HG02885 (cell line): Measurements from ENCODE around the gene EPHX1.
"Not testable (repeated sequence)": the region's sequence is repeated elsewhere in the genome, so short reads cannot be mapped to it uniquely, and the experiment has no call there.

Source experiments
- ATAC-seq: cut with Tn5 transposase; IDR thresholded peaks from one replicate; pipeline ENCODE4 v1.9.1; 2021; ENCODE audit warnings: mild to moderate bottlenecking; ENCODE audit not compliant: unreplicated experiment, poor library complexity

EPHX1 gene

DNA sequence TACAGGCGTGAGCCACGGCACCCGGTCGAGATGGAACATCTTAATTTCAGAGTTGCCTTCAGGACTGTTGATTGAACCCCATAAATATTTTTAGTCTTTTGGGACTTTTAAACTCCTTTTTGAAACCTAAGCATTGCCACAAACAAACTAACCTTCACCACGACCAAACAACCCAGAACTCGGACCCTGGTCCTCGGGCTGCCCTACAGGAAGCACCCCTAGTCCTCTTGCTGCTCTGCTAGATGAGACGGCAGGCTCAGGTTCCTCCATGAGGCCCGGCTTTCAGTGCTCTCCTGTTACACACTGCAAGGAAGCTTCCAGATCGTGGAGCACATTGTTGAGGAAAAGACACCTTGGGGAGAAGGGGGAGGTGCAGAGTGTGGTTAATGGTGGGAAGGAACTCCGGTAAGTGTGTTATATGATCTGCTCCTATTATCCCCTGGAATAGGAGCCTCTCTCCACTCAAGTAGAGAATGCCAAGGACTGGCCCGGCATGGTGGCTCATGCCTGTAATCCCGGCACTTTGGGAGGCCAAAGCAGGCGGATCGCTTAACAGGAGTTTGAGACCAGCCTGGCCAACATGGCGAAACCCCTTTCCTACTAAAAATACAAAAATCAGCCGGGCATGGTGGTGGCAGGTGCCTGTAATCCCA is 5.7 kb downstream of the EPHX1 start:
- no peak for ATAC-seq

DNA sequence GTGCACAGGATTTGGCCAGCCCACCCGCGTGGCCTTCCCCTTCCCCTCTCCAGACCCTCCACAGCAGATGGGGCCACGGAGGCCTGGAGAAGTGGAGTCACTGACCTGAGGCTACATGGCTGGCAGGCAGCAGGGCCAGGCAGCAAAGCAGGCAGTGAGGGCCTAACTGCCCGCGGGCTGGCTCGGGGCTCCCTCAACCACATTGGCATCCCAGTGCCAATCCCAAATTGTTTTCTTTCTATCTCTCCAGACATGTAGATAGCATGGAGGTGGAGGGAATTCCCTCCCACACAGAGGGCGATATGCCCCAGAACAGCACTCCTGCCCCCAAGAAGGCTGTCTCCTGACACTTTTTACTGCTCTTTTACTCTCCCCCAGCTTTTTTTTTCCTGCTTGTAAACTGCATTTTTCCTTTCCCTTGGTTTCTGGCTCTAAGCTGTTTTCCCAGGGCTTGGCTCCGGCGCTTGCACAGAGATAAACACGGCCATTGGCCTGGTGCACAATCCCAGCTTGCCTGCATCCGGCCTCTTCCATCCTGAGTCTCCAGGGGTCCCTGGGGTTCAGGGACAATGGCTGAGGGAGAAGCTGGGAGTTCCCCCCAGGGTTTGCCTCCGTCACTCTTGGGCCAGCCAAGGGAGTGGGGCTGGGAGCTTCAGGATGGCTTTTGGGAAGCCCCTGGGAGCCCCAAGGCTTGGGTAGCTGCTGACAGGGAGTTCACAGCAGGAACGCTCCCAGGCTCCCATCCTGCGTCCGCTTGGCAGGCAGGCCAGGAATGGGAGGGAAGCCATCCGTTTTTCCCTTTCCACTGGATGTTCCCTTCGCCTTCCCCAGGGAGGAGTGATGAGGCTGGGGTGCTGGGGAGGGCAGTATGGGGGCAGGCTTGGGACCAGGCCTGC is 7.0 kb downstream of the EPHX1 start:
- ATAC-seq: no peak

DNA sequence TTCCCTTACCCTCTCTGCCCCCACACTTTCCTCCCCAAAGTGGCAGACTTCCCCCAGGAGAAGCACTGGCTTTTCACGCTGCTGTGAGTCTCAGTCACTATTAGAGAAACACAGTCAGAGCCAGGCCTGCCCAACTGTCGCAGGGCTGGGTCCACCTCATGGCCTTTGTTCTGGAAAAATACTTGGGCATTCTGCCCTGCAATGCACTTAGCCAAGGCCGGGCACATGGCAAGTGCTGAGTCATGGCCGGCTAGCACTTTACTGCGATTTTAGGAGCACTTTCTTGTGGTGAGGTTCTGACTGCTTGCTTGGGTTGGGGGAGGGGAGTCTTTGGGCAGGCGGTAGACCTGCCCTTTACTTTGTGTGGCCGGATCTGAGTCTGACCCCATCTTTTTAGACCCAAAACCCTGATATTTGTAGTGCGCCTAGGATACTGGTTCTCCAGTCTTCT is 7.7 kb downstream of the EPHX1 start:
- no peak for ATAC-seq

DNA sequence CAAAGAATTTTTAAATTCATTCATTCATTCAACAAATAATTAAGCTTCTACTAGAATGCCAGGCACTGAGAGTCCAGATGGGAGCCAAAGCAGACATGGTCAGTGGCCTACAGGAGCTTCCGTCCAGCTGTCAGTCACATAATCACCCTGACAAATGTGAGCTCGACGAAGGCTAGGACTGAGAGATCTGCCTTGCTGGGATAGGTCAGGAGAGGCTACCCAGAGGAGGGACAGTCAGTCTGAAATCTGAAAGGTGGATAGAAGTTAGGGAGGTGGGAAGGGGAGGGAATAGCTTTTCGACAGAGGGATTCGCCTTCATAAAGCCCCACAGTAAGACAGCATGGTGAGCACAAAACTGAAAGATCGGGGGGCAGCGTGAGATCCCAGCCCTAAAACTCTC is 8.3 kb downstream of the EPHX1 start:
- ATAC-seq: no peak

DNA sequence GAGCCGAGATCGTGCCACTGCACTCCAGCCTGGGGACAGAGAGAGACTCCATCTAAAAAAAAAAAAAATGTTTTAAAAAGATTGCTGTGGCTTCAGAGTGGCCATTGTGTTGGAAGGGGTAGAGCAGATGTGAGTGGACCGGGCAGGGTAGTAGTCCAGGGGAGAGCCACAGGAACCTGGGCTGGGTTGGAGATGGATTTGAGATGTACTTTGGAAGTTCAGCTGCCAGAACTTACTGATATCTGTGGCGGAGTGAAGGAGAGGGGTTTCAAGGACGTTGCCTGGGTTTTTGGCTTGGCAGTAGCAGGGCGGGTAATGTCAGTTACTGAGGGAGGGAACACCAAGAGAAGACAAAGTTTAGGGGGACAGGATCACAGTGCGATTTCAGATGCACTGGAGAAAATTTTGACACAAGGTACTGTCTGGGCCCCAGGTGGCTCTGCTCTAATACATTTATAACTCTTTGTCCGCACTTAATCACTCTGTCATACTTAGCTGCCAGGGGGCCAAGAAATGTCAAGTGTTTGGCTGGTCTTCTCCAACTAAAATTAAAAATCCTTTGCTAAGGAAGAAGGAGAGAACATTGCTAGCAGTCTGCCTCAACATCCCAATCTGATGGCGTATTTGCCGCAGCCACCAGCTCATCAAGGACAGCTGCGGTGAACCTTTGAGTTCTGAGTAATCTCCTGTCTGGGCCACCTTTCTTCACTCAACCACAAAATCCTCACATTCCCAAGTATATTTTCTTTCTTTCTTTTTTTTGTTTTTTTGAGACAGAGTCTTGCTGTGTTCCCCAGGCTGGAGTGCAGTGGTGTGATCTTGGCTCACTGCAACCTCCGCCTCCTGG is 9.6 kb downstream of the EPHX1 start:
- no peak for ATAC-seq

DNA sequence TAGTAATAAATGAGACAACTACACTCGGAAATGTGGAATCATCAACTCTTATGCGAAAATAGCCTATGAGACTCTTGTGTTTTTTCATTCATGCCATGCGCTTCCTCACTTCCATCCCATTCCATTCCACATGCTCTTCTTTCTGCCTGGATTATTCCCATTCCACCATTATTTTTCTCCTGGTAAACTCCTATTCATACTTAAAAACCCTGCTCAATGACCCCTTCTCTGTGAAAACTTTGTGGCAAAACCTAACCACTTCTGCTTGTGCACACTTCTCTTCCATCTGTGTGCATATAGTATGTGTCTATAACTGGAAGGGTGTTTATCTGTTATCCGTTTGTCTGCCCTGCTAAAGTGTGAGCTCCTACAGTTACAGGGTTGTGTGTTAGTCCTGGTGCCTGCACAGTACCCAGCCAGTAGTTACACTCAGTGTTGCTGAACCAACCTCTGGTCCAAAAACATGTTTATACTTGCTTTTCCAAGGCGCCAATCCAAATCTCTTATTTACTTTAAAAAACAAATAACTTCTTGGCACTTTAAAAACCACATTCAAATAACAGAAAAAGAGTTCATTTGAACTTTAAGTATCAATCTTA is 10.7 kb downstream of the EPHX1 start:
- no peak for ATAC-seq

DNA sequence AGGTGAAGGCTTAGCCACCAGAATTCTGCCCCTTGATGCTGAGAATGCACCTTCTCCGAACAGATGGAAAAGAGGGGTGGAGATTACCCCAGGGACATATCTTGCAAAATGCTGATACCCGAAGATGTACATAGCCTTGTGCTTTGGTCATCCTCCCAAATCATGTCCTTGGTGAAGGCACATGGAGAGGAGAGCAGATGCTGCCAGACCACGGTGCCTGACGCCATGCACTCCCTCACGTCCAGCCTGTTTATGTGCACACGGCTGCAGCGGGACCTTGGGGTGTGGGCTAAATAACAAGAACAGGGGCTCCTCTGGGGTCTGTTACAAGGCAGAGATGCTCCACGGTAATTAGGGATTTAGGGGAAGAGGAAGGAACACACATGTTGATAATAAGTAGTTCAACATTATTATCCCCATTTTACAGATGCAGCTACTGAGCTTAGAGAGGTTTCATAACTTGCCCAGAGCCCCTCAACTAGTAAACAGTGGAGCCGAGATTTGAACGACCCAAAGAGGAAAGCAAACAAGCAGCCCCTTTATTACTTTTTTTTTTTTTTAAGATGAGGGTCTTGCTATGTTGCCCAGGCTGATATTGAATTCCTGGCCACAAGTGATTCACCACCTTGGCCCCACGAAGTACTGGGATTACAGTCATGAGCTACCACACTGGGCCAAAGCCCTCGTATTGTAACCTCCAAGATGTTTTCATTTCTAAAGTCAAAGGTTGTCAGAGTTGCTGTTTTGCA is 12.9 kb downstream of the EPHX1 start:
- ATAC-seq: no peak

DNA sequence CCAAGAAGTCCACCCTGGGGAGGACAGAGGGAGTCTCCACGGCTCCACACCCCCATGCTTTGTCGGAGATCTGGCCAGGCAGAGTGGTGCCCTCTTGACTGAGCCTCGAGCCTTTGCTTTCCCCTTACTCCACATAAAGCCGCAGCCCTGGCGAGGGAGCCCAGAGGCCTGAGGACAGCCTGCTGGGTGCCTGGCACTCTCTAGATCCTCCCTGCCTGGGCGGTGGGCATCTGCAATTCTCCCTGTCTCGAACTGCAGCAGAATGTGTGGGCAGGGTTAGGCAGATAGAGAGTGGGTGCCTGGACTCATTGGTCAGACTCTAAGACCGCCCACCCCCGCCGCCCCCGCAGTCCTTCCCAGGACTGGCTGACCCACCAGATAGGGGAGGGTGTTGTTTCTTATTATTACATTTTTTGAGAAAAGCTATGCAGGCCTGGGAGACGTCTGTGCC is 13.9 kb downstream of the EPHX1 start:
- no peak for ATAC-seq

DNA sequence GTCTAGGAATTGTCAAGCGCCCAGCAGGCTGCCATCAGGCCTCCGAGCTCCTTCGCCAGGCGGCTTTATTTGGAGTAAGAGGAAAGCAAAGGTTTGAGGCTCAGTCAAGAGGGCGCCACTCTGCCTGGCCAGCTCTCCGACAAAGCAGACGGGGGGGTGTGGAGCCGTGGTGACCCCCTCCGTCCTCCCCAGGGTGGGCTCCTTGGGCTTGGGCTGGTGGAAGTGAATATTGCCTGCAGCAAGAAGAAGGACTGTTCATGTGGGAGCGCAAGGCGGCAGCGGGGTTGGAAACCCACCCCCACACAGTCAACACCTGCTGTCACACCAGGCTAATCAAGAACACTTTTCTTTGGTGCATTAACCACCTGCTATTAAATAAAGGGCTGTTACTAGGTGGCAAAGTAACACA is 14.6 kb downstream of the EPHX1 start:
- no peak for ATAC-seq

DNA sequence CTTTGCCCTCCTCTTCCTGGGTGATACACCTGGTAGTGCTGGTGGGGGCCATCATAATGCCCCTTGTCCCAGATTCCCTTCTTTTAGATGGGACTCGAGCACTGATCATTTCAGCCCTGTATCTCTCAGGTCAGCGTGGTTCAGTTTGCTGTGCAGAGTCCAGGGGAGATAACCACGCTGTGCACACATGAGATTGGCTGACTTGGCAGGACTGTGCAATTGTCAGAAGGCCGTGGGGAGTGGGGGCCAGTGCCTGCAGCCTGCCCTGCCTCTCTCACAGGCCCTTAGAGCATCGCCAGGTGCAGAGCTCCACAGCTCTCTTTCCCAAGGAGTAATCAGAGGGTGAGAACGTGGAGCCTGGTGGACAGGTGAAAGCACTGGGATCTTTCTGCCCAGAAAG is 15.2 kb downstream of the EPHX1 start:
- no peak for ATAC-seq

DNA sequence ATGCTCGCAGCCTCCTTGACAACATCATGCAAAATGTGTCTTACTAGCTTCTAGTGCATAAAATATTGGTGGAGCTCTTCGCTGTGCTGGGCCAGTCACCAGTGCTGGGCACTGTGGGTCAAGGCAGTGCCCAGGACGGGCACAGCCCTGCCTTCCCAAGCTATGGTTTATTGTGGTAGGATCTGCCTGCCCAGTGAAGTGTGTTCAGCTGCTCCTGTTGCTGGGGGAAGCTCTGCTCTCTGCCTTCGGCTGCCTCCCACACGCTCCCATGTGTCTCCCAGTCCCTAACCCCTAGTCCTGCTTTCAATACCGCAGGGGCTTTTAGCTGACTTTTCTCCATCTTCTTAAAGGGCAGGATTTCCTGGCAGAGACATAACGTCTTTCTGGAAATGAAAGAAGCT is 15.7 kb downstream of the EPHX1 start:
- ATAC-seq: no peak

DNA sequence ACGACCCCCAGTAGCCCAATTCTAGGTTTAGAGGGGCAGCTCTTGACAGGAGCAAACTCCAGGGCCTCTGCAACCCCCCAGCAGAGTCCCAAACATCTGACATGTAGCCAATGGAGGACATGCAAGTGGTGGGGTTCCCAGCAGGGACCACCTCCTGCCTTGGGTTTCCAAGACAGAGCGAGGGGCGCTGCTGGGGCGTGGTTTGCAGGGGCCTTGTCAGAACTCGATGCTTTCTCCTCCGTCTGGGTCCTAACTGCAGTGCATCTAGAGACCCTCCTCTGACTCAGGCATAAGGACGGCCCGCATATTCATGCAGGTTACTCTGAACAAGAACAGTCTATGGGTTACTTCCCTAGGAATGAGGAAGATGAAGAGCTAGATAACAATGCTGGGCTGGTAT is 17.2 kb downstream of the EPHX1 start:
- ATAC-seq: no peak

DNA sequence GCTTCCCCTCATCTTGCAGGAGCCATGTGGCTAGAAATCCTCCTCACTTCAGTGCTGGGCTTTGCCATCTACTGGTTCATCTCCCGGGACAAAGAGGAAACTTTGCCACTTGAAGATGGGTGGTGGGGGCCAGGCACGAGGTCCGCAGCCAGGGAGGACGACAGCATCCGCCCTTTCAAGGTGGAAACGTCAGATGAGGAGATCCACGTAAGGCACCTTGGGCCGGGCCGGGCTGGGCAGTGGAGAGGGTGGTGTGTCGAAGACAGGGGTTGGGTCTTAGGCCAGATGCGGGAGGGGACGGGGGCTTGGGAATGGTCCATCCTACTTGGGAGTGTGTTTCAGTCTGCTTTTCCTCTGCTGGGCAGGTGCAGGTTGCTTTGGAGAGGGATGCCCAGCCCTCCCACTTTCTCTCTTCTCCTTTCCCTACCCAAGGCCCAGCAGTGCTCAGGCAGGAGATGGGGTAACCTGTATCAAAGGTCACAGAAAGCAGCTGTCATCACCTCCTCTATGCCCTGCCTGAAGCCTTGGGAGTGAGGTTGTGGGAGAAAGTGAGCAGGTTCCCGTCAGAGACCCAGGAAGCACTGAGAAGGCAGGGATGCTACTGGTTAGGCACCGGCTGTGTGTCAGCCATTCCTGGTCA is 18.9 kb downstream of the EPHX1 start:
- ATAC-seq: no peak

DNA sequence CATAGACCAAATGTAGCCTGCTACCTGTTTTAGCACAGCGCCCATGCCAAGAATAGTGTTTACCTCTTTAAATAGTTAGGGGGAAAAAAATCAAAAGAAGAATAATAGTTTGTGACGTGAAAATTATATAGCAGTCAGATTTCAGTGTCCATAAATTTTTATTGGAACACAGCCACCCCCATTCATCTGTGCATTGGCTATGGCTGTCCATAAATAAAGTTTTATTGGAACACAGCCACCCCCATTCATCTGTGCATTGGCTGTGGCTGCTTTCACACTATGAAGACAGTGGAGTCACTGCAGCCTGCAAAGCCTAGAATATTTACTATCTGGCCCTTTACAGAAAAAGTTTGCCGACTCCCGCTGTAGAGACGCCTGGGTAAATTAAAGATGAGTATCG is 20.9 kb downstream of the EPHX1 start:
- no peak for ATAC-seq

DNA sequence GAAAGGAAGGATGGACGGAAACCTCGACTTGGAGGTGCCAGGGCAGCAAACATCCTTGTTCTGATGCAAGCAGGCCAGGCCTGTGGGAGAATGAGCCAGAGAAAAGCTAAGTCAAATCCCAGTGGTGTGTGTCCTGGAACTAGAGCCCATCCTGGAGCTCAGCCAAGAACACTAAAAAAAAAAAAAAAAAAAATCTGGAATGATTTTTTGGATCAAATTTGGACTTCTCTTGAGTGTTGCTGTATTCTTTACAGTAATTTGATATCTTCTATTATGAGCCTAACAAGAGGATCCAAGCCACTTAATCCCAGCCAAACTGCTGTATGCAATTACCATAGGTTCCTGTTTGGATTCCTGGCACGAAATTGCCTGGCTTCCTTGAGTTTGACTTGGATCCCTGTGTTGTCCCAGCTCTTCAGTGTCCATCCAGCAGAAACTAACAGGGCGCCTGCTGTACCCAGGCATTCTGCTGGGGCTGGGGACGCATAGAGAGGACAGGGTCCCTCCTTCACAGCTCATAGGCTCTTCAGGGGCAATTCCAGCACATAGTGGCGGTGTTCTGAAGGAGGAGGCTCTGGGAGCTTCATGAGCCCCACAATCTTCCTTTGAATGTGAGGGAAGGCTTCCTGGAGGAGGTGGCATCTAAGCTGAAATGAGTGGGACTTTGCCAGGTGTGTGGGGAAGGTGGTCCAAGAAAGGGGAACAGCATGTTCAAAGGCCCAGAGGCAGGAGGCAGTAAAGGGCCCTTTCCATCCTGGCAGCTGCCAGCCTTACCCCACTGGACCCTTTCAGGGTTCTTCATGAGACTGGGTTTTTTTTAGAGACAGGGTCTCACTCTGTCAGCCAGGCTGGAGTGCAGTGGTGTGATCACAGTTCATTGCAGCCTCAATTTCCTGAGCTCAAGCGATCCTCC is 24.7 kb downstream of the EPHX1 start:
- no peak for ATAC-seq

DNA sequence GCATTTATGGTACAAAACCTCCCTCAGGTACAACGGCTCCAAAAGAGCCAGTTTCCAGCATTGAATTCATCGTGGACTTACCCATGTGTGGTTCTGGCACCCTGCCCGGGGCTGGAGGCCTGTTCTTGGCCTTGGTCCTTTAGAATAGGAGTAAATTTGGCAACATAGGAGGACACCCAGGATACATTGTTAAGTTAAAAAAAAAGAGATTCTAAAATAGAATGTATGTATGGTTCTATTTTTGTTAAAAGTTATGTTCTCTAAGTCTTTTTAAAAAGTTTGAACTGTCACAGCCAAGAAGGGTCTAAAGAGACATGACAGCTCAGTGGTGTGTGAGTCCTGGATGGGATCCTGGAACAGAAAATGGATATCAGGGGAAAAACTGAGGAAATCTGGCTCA is 25.9 kb downstream of the EPHX1 start:
- ATAC-seq: no peak

DNA sequence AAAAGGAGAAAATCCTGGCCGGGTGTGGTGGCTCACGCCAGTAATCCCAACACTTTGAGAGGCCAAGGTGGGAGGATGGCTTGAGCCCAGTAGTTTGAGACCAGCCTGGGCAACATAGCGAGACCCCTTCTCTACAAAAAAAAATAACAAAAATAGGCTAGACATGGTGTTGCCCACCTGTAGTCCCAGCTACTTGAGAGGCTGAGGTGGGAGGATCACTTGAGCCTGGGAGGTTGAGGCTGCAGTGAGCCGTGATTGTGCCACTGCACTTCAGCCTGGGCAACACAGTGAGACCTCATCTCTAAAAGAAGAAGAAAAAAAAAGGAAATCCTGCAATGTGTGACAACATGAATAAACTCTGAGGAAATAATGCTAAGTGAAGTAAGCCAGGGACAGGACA is 26.4 kb downstream of the EPHX1 start:
- ATAC-seq: not testable (repeated sequence)

DNA sequence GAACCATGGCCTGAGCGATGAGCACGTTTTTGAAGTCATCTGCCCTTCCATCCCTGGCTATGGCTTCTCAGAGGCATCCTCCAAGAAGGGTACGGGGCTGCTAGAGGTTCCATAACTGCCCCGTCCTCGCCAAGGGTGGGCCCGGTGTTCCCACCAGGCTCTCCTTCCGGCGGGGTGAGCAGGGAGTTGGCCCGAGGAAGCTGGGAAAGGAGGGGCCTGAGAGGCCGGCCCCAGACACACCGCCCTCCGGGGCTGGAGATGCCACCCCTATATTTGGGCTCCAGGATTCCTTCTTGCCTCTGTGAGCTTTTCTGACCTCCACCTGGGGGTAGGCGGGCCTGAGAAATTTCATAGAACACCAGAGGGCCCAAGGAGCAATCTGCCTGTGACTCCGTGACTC is 28.9 kb downstream of the EPHX1 start:
- ATAC-seq: no peak
